ENCODE results near the gene LENG9. TPM values are rescaled to one million over a fixed set of nuclear protein-coding genes. Genes with fewer than 3 reads are reported as not detected.

The LENG9 gene

Small RNA genes within 50 kb of the gene (small RNA-seq; reads per million reads assigned to genes)
- gene AC245884.3 (ENCODE audit: insufficient read depth): not detected
